HCT116 (cell line): ENCODE measurements around the gene MAP4K1.

Source experiments
- POLR2A ChIP-seq: IDR thresholded peaks from 2 replicates; pipeline ENCODE4 v1.7.0; 2011; ENCODE audit warnings: borderline replicate concordance; ENCODE audit not compliant: insufficient read depth, insufficient read length; ENCODE audit errors: extremely low read depth
- YY1 ChIP-seq: IDR thresholded peaks from 2 replicates; pipeline ENCODE4 v1.6.1; 2011; ENCODE audit warnings: low read length, low read depth, moderate library complexity, mild to moderate bottlenecking; ENCODE audit not compliant: insufficient replicate concordance; ENCODE audit errors: extremely low read depth
- TF ChIP-seq, protein P1 (sequence below), 3 experiments: fragments of 200-600 bp in 1 of 3; sonication (generic) in 1 of 3; IDR thresholded peaks in 2 of 3; conservative IDR thresholded peaks in 1 of 3; 2 replicates each; pipeline ENCODE4 v1.5.1; 2012 to 2017; ENCODE audit warnings: low read depth in 2 of 3, low read length in 2 of 3, antibody characterized with exemption in 1 of 3, borderline replicate concordance in 1 of 3, control low read depth in 1 of 3, mild to moderate bottlenecking in 1 of 3, mixed read lengths in 1 of 3, mixed run types in 1 of 3, moderate library complexity in 1 of 3; ENCODE audit not compliant: insufficient read depth in 1 of 3

DNA sequence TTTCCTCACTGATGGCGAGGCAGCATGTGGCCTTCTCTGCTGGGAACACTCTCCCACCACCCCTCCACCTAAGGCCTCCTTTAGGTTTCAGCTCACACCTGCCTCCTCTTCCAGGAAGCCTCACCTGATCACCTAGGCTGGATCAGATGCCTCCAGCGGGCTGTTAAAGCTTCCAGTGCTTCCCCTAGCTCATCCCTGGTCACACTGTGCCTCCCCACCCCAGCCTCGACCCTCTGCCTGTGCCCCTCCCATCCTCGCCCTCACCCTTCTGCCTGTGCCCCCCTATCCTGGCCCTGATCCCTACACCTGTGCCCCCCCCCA, 33.8 kb downstream of the MAP4K1 start:
- TF ChIP-seq YY1 (no peak), POLR2A (no peak)
- TF ChIP-seq, protein P1, sequence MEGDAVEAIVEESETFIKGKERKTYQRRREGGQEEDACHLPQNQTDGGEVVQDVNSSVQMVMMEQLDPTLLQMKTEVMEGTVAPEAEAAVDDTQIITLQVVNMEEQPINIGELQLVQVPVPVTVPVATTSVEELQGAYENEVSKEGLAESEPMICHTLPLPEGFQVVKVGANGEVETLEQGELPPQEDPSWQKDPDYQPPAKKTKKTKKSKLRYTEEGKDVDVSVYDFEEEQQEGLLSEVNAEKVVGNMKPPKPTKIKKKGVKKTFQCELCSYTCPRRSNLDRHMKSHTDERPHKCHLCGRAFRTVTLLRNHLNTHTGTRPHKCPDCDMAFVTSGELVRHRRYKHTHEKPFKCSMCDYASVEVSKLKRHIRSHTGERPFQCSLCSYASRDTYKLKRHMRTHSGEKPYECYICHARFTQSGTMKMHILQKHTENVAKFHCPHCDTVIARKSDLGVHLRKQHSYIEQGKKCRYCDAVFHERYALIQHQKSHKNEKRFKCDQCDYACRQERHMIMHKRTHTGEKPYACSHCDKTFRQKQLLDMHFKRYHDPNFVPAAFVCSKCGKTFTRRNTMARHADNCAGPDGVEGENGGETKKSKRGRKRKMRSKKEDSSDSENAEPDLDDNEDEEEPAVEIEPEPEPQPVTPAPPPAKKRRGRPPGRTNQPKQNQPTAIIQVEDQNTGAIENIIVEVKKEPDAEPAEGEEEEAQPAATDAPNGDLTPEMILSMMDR (IDR thresholded peaks at IDR 0.05 in 2 of 3, conservative IDR thresholded peaks at IDR 0.05 in 1 of 3; ENCODE audit: borderline replicate concordance in 1 of 3, insufficient read depth in 1 of 3, low read depth in 2 of 3, low read length in 2 of 3), result no peak
